Stimulated activated CD8-positive, alpha-beta memory T cell treated with anti-CD3 and anti-CD28 coated beads, Interleukin-12 subunit alpha, Interleukin-12 subunit beta, amount 100 ng/mL, for 24 hours (primary cell): Measurements from ENCODE around the gene FHL1.

Experiments
- DNase-seq: peaks from one replicate; pipeline ENCODE4 v3.0.0-alpha.2; 2020; ENCODE audit errors: extremely low read depth

The FHL1 gene

DNA sequence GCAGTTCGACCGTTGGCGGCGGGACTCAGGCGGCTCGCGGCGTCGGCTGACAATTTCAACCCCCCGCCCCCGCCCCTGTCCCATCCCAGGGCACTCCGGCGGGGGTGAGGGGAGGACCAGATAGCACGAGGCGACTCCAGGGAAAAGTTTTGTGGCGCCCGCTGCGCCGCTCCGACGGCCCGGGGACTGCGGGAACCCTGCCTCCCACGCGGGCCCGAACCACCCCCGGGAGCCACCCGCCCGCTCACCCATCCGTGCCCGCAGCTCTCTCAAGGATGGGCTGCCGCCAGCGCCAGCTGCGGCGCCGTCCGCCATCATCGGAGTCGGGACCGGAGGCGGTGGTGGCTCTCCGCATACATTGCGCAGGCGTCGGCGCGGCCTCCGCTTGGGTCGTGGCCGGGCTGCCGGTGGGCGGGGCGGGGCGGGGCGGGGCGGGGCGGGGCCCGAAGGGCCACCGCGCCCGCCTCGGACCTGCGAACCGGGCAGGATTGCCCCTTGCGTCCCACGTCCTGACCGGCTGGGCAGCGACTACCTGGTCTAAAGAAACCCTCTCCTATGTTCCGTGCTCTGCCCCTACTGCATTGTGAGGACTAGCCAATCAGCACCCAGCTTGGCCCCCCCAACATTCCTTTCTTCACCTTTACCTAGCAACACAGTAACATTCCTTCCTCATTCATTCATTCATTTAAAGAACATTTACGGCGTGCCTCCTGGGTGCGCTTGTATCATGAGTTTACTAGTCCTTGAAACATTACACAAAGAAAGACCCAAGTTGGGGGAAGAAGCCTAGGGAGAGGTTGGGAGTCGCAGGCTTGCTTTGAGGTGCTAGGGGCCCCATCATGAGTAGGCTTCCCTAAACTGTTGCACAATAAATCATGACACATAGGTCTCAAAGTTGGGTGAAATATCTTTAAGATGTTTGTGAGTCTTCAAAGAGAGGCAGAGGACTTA is 104.0 kb downstream of the FHL1 start, which contains the start of gene MAP7D3:
Gene MAP7D3, minus strand, starts transcription at position 360 of the 951 bp plus-strand sequence. Its CDS starts 42 bp downstream, at position 318.
- DNase-seq, result peak; percentile 28

DNA sequence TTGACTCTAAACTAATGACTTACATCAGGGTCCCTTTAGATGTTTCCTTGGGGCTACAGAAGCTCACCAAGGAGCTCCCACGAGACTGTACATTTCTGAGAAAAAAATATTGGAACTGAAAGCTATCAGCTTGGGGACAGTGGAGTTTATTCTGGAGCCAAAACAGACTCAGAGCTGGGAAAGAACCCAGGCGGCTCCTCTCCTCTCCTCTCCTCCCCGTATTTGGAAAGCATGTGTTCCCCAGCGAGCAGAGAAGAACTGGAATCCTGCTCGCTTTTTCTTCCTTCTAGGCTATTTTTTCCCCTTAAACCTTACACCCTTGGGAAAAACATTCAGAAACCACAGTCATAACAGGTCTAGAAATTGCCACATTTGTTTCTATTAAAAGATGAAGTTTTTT is 108.2 kb downstream of the FHL1 start:
- DNase-seq, result no peak

DNA sequence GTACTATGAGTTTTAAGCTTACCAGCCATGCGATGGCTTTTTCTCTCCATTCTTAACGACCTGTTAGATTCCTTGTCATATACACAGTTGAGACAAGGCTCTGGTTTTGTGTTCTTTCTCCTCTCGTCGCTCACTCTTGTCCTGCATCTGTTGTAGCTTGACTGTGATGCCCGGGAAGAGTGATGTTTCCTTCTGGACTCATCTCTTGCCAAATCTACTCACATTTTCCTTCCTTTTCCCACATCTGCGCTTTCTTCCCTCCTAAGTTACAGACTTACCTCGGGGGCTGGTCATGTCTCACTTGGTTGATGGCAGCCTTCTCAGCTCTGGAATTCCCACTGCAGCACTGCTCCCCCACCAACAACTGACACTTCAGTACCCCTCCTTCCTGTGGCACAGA is 108.7 kb downstream of the FHL1 start:
- DNase-seq, result no peak

DNA sequence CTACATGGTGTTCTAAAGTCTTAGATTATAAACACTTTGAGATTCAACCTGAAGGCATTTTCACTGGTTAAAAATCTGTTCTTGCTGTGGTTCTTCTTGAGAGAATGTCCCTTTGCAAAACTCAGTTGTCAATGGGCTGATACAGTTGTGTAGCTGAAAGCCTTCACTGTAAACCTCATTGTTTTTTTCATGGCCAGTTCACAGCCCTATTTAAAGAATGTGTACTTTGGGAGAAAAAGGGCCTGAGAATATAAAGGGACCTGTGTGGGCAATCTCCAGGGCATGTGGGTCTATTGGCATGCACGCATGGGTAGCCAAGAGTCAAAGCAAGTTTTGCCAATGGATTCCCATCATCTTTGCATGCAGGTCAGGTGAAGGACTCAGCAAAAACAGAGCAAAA is 111.6 kb downstream of the FHL1 start:
- DNase-seq, result no peak

DNA sequence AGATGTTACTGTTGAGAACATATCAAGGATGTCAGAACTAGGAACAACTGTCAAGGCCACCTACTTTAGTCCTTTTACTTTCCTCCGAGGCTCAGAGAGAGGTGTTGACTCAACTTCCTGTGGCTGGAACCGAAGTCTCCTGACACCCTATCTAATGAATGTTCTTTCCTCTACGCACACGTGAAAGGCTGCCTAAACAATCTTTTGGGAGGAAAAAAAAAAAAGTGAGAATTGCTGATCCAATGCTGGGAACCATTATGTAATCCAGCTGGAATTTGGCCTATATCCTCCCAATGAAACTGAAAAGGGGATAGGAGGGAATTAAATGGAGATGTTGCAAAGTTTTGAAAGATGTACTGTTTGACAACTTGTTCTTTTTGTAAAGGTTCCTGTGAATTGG is 112.2 kb downstream of the FHL1 start:
- no peak for DNase-seq

DNA sequence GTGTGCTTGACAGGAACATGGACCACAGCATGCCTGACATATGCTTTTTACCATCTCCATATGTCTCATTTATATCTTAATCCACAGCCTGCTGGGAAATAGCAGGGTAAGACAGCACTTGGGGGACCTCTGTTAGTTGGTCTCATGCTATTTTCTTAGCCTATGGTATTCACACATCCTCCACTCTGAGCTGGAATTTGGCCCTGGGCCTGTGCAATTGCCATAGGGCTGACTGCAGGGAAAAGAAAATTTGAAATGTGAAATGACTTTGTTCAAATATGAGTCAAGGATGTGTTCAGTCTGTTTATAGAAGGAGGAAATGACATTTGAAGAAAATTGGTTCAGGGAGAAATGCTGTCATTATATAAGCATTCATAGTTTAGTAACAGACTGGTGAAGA is 113.4 kb downstream of the FHL1 start:
- DNase-seq, result no peak
